Head of caudate nucleus (tissue), 42 donors: ENCODE results near the gene MYOF.
"Not testable (repeated sequence)": the region's sequence is repeated elsewhere in the genome, so short reads cannot be mapped to it uniquely, and the experiment has no call there.

ENCODE experiments used
- DNase-seq, 42 donors: peaks; one replicate each; pipeline versions ENCODE4 v3.0.0 to v3.0.0-alpha.2; 2020 to 2021; ENCODE audit warnings: mixed read lengths in 7 of 42
- intact Hi-C: fragments of 100-400 bp; cut with DNase I; formaldehyde crosslinking; loops from one replicate; pipeline ENCODE4 v1.15.0; 2022

The MYOF gene

DNA sequence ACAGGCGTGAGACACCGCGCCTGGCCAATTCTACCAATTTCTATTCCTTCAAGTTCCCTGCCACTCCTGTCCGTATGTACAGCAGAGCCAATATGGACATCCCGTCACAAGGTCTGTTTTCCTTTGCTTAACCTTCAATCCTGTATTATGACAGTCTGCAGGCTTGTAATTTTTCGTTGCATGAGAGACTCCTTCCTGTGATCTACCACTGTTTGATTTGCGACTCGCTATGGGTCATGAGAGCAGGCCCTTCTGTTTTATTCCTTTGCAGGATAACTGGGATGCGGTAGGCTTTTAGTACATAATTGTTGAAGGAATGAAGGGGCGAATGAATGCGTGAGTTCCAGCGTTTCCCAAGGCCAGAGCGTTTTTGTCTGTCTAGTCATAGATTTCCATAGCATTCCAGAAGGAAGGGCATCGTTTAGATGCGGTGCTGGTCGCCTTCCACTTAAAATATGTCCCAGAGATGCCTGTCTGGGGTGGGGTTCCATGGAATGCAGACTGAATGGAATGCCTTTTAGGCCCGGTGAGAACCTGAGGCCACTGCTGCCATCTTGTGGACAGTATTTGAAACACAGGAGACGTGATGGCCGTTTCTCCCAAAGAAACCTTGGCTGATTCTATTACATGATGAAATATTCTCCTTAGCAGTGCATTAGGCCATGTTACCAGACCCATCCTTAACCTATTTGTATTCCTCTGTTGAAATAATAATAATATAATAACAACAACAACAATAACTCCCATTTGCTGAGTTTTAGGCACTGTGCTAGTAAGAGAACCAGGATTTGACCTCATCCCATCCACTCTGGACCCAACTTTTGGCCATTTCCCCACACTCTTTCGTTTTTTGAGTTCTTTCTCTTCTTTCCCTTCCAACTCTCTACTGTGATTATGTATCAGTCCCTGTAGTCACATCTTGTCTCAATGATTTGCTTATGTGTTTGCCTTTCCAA is 193.2 kb downstream of the MYOF start:
- peak; percentile 10 to 87 (median 68) for DNase-seq
- intact Hi-C loops: no loop called here

DNA sequence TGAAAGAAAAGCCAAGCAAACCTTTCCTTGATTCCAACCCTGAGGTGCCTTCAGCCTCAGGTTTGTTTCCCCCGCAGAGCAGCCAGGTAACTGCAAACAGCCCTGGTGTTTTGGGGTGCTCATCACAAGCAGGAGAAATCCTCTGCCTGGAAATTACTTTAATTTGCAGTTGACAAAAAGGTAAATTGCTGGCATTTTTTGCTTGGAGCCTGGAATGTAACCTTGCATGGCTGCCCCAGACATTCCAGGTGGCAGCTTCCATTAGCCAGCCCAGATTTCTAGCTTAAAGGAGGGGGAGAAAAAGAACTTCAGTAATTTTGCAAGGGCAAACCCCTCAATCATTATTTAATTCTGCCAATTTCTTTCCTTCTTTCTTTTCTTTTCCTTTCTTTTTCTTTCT is 194.4 kb downstream of the MYOF start:
- DNase-seq: no peak
- intact Hi-C loops: no loop called here

DNA sequence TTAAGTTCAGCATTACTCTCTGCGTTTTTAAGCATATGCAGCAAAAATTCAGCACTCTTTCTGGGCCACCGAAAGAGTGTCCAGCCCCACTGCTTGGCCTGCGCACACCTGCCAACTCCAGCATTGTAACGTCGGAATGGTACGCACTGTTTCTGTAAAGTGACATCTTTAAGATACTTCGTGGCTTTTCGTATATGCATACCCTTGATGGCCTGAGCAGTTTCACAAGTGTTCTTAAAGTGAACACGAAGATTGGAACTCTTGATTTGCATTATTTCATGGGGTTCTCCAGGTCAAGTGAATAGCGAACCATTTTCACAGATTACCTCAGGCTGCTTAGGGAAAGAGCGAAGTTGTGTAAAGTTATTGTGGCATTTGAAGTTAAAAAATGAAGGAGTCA is 197.9 kb downstream of the MYOF start:
- DNase-seq, intact Hi-C loops: not testable (repeated sequence)

DNA sequence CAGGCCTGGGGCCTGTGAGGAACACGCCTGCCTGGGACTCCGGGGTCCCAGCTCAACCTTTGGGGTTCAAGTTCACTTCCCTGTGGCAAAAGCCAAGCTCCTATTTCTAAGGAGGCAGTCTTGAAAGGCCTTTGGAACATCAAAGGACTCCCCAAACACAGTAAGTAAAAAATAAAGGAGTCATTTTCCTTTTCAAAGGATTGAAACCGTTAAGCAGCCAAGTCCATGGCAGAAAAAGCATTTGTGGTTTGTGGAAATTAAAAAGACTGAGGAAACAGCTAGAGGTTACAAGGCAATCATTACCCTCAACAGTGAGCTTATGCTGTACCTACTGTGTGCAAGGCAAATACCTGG is 200.8 kb downstream of the MYOF start:
- no peak for DNase-seq
- intact Hi-C loops: no loop called here

DNA sequence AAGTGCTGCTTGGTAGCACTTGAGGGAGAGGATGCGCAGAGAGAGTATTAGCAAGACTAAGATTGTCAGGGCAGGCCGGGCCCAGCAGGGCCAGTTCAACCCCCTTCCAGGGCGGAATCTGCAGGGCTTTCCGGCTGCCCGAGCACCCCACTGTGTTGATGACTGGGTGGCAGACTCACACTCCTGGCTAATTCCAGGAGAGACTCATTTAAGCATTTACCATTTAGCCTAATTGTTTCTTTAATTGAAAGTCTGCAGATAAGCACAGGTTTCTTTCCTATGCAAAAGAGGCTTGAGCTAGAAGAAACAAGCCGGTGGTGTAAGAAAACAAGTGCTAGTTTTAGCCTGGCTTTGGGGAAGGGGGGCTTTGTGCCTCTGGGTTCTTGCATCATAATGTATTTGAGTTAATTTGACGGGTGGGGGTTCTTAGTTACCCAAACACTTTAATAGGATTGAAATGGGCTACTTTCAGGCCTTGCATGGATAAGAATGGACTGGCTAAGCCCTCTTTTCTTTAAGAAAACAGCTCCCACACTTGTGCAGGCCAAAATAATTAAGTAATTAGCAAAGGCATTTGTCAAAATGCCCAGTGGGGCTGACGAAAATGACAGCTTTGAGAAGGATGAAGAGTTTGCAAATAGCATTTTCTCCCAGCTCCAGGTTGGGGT is 201.3 kb downstream of the MYOF start:
- intact Hi-C loops: no loop called here
- DNase-seq: no peak

DNA sequence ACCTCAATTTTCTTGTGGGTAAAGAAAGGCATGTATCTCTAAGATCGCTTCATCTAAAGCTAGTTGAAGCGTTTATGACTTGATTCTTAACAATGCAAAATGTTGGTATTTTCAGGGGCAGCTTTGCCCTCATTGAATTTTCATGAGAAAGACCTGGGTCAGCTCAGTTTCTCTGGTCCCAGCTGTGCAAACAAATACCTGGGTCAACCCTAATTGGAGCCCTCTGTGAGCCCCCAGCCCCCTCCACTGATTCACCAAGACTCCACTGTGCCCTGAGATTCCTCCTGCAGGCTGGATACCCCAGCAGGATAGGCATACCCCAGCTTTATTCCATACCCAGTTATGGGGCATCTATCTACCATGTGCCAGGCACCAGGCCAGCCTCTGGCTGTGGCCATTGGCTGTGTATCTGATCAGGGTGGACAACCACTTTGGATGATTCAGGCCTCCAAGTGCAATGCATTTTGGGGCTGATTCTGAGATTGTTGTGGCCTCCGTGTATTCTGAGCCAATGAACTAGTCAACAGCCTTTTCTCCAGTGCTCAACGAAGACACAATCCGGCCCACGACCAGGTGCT is 201.9 kb downstream of the MYOF start:
- DNase-seq: no peak
- intact Hi-C loops: no loop called here

DNA sequence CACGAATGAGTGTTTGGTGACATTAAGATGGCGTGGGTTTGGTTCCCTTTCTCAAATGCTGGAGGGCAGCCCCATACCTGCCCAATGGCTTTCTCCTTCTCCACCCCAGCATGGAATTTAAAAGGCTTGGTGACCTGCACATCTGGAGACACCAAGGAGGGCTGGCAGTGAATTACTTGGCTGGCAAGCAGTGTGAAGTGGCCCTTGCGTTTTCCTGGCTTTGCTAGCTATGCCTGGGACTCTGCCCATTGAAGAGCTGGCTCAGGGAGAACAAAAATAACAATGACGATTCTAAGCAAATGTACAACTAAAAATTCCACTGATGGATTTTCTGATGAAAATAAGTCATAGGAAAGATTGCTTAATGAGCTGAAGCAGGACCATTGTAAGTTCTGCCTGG is 204.8 kb downstream of the MYOF start:
- no peak for DNase-seq
- intact Hi-C loops: no loop called here

DNA sequence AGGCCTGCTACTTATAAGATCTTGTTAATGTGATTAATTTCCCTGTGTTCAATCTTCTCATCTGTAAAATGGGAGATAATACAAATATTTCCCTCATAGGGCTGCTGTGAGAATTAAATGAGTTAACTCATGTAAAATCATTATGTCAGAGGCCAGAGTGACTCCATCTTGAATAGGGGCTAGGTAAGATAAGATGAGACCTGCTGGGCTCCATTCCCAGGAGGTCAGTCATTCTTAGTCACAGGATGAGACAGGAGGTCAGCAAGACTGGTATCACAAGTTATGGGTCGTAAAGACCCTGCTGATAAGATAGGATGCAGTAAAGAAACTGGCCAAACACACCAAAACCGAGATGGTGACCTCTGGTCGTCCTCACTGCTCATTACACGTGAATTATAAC is 207.7 kb downstream of the MYOF start:
- DNase-seq: no peak
- intact Hi-C loops: no loop called here

DNA sequence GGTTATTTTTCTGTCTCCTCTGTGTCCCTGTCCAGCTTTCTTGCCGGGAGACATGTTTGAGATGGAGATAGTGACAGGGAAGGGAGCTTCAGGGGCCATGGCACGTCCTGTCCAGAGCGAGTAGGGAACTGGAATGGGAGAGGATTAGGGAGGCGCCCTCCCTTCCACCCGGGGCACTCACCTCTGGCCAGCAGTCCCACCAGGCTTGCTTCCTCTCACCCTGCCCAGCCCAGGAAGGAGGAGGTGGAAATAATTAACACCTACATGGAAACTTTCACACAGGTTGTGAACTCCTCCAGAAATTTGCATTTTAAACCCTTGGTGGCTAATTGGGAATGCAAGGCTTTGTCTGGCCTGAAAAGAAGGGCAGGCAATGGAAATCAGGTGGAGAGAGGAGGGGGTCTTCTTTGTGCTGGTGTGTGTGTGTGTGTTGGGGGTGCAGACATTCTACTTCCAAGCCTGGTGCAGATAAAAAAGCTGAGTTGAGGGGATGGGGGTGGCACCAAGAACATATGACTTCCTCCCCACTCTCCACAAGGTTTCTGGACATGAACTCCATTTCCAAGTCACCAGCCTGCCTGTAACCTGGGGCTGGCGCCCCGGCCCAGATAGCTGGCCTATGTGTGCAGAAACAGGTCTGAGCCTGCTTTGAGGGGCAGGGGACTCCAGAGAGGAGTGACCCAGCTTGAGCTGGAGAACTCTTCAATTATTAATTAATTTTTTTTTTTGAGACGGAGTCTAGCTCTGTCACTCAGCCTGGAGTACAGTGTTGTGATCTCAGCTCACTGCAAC is 209.1 kb downstream of the MYOF start:
- intact Hi-C loops: no loop called here
- no peak for DNase-seq

DNA sequence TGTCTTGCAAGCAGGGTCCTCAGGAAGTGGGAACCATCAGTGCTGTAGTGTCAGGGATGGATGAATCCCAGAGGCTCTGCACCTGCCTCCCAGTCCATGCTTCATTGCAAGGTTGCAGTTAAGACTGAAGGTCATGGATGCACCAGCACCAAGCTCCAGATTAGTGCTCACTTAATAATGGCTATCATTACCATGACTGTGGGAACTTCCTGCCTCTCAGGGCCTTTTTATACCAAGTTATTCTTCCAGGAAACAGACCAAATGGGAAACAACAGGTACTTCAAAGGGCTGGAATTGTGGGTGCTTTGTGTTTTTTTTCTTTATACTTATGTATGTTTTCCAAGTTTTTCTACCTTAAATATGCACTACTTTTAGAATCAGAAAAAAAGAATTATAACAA is 210.8 kb downstream of the MYOF start:
- intact Hi-C loops: no loop called here
- DNase-seq: no peak

DNA sequence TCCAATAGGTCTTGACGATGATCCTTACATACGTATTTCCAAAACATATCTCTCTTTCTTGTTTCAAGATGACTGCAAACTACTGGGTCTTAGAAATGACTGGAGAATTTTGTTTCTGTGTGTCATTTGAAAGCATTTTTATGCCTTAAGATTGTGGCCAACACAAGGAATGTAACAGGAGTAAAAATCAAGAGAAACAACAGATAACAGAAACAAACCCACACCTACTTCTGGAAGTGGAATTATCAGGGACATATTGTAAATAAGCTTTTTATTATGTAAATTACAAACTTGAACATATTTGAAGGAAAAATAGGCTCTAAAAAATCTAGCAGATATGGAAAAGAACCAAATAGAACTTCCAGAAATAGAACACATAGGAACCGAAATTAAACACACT is 212.9 kb downstream of the MYOF start:
- DNase-seq: no peak
- intact Hi-C loops: no loop called here

DNA sequence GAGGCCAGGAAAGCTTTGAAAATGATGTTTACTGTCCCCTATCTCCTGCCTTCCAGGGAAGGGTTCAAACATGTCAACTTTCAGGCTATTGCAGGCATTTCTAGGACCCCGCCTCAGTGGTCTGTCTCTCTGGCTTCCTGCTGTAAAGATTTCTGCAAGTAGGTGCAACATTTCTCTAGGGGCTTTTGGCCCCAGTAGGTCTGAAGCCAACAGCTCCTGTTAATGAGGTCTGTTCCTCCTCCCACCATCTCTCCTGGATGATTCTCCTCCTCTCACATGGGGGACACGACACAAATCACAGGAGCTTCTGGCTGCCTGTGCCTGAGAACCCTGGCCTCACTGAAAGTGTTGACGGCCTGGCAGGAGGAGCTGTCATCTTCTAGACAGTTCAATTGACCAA is 214.1 kb downstream of the MYOF start:
- intact Hi-C loops: no loop called here
- DNase-seq: no peak

DNA sequence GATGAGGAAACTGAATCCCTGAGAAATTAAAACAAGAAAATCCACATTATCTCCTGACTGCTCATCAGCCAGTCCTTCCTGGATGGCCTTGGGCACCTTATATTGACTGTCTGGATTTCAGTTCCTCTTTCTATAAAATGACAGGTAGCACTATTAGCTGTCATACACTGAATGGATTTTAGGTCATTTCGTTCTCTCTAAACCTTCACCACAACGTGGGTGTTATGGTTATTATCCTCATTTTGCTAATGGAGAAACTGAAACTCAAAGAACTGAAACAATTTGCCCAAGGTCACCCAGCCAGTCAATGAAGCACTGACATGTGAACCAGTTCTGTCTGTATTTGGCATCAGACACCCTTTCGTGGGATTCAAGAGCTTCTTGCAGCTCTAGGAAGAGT is 214.6 kb downstream of the MYOF start:
- DNase-seq: no peak
- intact Hi-C loops: no loop called here

DNA sequence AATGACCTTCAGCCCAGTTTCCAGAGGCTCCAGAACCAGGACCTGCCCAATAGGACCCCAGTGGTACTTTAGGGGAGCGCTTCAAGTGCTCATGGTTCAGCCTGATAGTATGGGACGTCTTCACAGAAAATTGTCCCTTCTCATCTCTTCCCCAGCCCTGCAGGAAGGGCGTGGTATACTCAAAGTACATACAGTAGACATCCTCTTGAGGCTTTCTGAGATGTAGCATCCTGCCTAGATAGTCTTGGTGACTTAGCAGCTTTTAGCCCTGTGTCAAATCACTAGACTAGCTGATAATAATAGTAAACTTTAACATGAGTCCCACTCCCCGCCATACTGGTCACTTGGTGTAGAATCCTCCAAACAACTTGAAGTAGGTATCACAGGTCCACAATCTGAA is 215.3 kb downstream of the MYOF start:
- DNase-seq: no peak
- intact Hi-C loops: no loop called here

DNA sequence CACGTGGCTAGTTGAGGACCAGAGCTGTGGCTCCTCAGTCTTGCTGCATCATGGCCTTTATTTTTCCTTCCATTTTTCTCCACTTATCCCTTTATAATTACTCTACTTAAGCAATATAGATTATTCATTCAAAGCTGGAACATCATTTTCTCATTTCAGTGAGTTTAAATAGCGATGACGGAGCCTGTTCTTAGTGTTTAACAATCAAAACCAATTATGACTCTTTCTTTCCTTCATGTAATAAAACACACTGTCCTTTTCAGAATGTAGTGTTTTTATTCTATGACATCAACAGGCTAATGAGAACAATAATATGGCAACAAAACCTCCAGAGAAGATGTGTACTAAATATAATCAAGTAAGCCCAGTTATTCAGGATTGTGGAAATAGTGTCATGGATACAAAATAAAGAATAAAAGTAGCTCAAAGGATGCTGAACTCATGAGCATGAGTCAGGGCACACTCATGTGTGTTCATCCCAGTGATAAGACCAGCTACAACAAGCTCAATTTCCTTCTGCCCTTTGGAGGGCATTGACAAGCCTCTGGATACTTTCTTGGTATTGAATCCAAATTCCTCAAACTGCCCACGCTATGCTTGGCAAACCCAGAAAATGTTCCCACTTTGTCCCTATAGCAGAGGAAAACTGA is 220.0 kb downstream of the MYOF start:
- intact Hi-C loops: no loop called here
- DNase-seq: no peak

DNA sequence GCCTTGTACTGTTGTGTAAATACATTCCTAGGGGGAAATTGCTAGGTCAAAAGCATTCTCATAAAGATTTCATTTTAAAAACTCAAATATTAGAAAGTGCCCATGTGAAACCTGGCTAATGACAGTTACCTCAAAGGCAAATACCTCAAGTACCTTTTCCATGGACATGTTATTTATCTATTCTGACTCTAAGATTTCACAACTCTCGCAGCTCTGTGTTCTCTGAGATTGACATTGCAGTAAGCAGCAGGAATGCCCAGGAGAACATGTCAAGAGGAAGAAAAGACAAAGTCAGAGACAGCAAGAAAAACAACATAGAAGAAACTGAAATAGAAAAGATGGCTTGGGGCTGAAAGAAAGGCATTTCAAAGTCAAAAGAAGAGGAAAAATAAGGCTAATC is 221.0 kb downstream of the MYOF start:
- intact Hi-C loops: no loop called here
- DNase-seq: no peak

DNA sequence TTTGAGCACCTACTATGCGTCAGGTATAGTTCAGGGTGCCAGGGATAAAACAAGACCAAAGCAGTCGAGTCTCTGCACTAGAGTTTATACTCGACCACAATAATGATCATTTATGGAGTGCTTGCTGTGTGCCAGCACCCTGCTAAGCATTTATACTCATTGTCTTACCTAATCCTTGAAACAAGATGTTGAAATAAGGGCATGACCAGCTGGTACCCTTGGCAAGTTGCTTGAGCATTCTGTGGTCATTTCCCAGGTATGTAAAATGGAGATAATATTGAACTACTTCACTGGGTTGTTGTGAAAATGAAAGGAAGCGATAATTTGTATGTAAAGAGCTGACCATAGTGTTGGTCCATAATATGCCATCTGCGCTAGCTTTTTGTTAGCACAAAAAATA is 223.0 kb downstream of the MYOF start:
- no peak for DNase-seq
- intact Hi-C loops: no loop called here
